Renal pelvis (tissue), 4 donors: Measurements from ENCODE around the gene PTN. TPM values are rescaled to one million over a fixed set of nuclear protein-coding genes. Genes with fewer than 3 reads are reported as not detected.
"Not testable (repeated sequence)": the region's sequence is repeated elsewhere in the genome, so short reads cannot be mapped to it uniquely, and the experiment has no call there.

ENCODE experiments used
- DNase-seq: peaks from one replicate; pipeline ENCODE4 v3.0.0-alpha.2; 2013
- polyA plus RNA-seq, 3 donors: library from polyadenylated mRNA; unstranded; fragments of 120-200 nt; gene quantifications; one replicate each; pipeline ENCODE4 v1.2.1, GENCODE V29; 2013; ENCODE audit not compliant: insufficient read length in 3 of 3

Gene PTN
- polyA plus RNA-seq, 3 donors = 135 to 200 (median 141) TPM

GRCh38 chr7:137196648-137197047 lies 146.9 kb downstream of the PTN start:
- DNase-seq = no peak

GRCh38 chr7:137195996-137196395 lies 147.5 kb downstream of the PTN start:
- no peak for DNase-seq

- DNase-seq = not testable (repeated sequence)
Measured at GRCh38 chr7:137181619-137182018, 161.9 kb downstream of the PTN start.
